Fibroblast of skin of scalp (primary cell): ENCODE results near the gene MAP3K10.

Experiments used
- DNase-seq: peaks from one replicate; pipeline ENCODE4 v3.0.0-alpha.2; 2013

Gene MAP3K10

GRCh38 chr19:40174092-40174491 is 17.1 kb upstream of the MAP3K10 start:
- no peak for DNase-seq

- DNase-seq = no peak
Measured at GRCh38 chr19:40175820-40176219, 15.4 kb upstream of the MAP3K10 start.

- no peak for DNase-seq
Measured at GRCh38 chr19:40177286-40178070, 13.7 kb upstream of the MAP3K10 start.

GRCh38 chr19:40178756-40179155 is 12.5 kb upstream of the MAP3K10 start:
- no peak for DNase-seq

- DNase-seq = no peak
Measured at GRCh38 chr19:40184273-40184672, 7.0 kb upstream of the MAP3K10 start.

GRCh38 chr19:40191836-40192646 is 815 bp downstream of the MAP3K10 start:
- DNase-seq = peak; percentile 30

- peak; percentile 32 for DNase-seq
Measured at GRCh38 chr19:40192758-40193586, 1.7 kb downstream of the MAP3K10 start.

GRCh38 chr19:40193587-40193849 is 2.3 kb downstream of the MAP3K10 start:
- DNase-seq = peak; percentile 52

GRCh38 chr19:40198272-40198990 is 7.2 kb downstream of the MAP3K10 start:
- DNase-seq = no peak

GRCh38 chr19:40200341-40201099 is 9.3 kb downstream of the MAP3K10 start:
- no peak for DNase-seq

- no peak for DNase-seq
Measured at GRCh38 chr19:40204381-40204780, 13.2 kb downstream of the MAP3K10 start.

- DNase-seq = no peak
Measured at GRCh38 chr19:40205760-40206159, 14.5 kb downstream of the MAP3K10 start.

- DNase-seq = no peak
Measured at GRCh38 chr19:40208602-40209001, 17.4 kb downstream of the MAP3K10 start.

- DNase-seq = no peak
Measured at GRCh38 chr19:40210889-40211288, 19.7 kb downstream of the MAP3K10 start.

- no peak for DNase-seq
Measured at GRCh38 chr19:40213251-40213829, 22.1 kb downstream of the MAP3K10 start.

GRCh38 chr19:40213882-40214570 is 22.8 kb downstream of the MAP3K10 start:
- DNase-seq = no peak

GRCh38 chr19:40214936-40215335 is 23.7 kb downstream of the MAP3K10 start:
- no peak for DNase-seq

GRCh38 chr19:40216013-40216776 is 25.0 kb downstream of the MAP3K10 start:
- no peak for DNase-seq

GRCh38 chr19:40216777-40217026 is 25.5 kb downstream of the MAP3K10 start:
- no peak for DNase-seq
